ENCODE measurements around the gene FOSL2. TPM values are rescaled to one million over a fixed set of nuclear protein-coding genes. Genes with fewer than 3 reads are reported as not detected.

The FOSL2 gene
- total RNA-seq, 1 donor from 2014 or later: 259 TPM

Other genes with a start within 250 kb of the FOSL2 start
- 6.3 TPM for gene PLB1, start 103.2 kb downstream of the FOSL2 start, total RNA-seq